GM12875 (cell line): Measurements from ENCODE around the gene TP53I11.

Experiments used
- H3K4me3 ChIP-seq: one replicate; pipeline ENCODE4 v1.5.1; 2011; ENCODE audit warnings: low read depth, low read length, control low read depth
- CTCF ChIP-seq: IDR thresholded peaks from 2 replicates; pipeline ENCODE4 v1.5.1; 2011; ENCODE audit warnings: low read depth, mild to moderate bottlenecking, control low read depth, inconsistent platforms, low read length, moderate library complexity, borderline replicate concordance; ENCODE audit not compliant: insufficient read depth

Gene TP53I11

DNA sequence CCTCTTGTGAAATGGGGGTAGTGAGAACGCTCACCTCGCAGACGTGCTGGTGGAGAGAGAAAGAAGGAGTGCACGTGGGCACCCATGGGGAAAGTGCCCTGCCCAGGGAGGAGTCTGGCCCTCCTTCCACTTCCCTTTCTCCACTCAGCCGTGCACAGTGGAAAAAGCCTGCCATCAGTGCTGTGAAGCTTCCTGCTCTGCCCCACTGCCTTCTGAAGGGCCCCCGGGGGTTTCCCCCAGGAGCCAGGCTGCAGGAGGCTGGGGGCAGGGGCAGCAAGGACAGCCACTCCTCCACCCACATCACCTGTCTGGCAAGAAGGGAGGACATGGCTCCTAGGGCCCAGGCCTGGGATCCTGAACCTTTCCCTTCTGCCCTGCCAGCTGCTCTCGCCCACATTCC lies 7.6 kb downstream of the TP53I11 start:
- no peak for TF ChIP-seq CTCF
- H3K4me3 ChIP-seq = no peak overlapping the region

GRCh38 chr11:44942029-44942955 lies 8.4 kb downstream of the TP53I11 start:
- H3K4me3 ChIP-seq = no peak overlapping the region
- TF ChIP-seq CTCF = no peak

- no peak for TF ChIP-seq CTCF
- H3K4me3 ChIP-seq = no peak overlapping the region
Measured at GRCh38 chr11:44941259-44942021, 9.2 kb downstream of the TP53I11 start.

DNA sequence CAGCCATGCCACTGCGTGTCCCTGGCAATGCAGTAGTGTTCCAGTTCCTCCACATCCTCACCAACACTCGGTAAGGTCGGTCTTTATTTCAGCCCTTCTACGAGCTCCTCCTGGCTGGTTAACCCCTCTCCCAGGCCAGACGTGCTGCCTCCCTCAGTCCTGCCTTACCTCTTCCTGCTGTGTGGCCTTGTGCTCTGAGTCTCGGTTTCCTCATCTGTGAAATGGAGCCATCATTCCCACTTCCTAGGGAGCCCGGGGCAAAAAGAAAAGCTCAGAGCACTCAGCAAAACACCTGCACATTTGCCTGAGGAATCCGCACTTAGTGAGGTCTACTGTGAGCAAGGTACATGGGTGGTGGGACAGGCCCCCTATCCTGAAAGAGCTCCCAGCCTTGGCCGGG lies 9.8 kb downstream of the TP53I11 start:
- H3K4me3 ChIP-seq = no peak overlapping the region
- no peak for TF ChIP-seq CTCF

GRCh38 chr11:44940404-44940803 lies 10.3 kb downstream of the TP53I11 start:
- no peak overlapping the region for H3K4me3 ChIP-seq
- TF ChIP-seq CTCF = no peak

GRCh38 chr11:44939673-44940395 lies 10.8 kb downstream of the TP53I11 start:
- H3K4me3 ChIP-seq = no peak overlapping the region
- TF ChIP-seq CTCF = no peak
